ENCODE data around the gene KLK8. TPM values are rescaled to one million over a fixed set of nuclear protein-coding genes. Genes with fewer than 3 reads are reported as not detected.

Gene KLK8
- not detected in 2 replicates for polyA plus RNA-seq (2012; rRNA removed)
- not detected in 2 replicates for polyA plus RNA-seq (2012; cell fraction: cytosol; rRNA removed)
- not detected in 2 replicates for polyA plus RNA-seq (2012; cell fraction: nucleus; rRNA removed)

- WGBS (ENCODE audit: low lambda C conversion rate), result 10% methylated on average over 7 of the region's 7 CpGs
- Histone ChIP-seq H3K36me3 (replicated peaks in 1 of 2; ENCODE audit: control insufficient read depth in 1 of 2, insufficient read depth in 2 of 2, low read length in 1 of 2) (no peaks in the 10 kb centered on the region), H2AFZ (ENCODE audit: low read depth) (no peak within 1 kb of the TSS), H3K79me2 (ENCODE audit: insufficient read depth) (no peaks in the 10 kb centered on the region), H3K4me3 (ENCODE audit: low read depth in 2 of 2, low read length in 1 of 2) (no peak within 1 kb of the TSS), H3K9me3 (no peaks in the 10 kb centered on the region), H3K4me2 (no peak within 1 kb of the TSS), H3K9me2 (no peaks in the 10 kb centered on the region), H3K27ac (ENCODE audit: low read depth in 2 of 2, low read length in 1 of 2) (no peak within 1 kb of the TSS), H3K9ac (no peak within 1 kb of the TSS), H4K20me1 (ENCODE audit: insufficient read depth) (no peaks in the 10 kb centered on the region), H3K4me1 (ENCODE audit: control insufficient read depth in 1 of 2, insufficient read depth in 2 of 2, low read depth in 1 of 2, low read length in 1 of 2) (no peaks in the 10 kb centered on the region), H3F3A (replicated peaks; ENCODE audit: insufficient read depth) (no peaks in the 10 kb centered on the region), H3K27me3 (ENCODE audit: insufficient read depth) (peaks cover 20% of the 10 kb centered on the region; the same call in 1 of the 2 replicates)
- DNase-seq, result no peak
- POLR2A ChIA-PET, result no interaction called here
- CTCF ChIA-PET, result interaction anchor here (0.8 kb wide), 1 partner anchor 15 kb away, joined by 3 read pairs; no protein-coding TSS in a partner anchor
- TF ChIP-seq PBX3 (IDR thresholded peaks at IDR 0.05), result no peak
- no peak for TF ChIP-seq USF1 (IDR thresholded peaks at IDR 0.05; ENCODE audit: borderline replicate concordance, low read depth)
- no peak for TF ChIP-seq GATA2 (CRISPR knock-in tag; IDR thresholded peaks at IDR 0.05)
- TF ChIP-seq SIN3A (IDR thresholded peaks at IDR 0.05; ENCODE audit: borderline replicate concordance, low read depth, low read length), result no peak
- no peak for TF ChIP-seq CTCF (IDR thresholded peaks at IDR 0.05)
Measured at GRCh38 chr19:51001515-51001914, at the start of gene KLK8. Gene KLK8 (minus strand): TSS chr19:51001604. CDS start chr19:51001167, 437 bp downstream.

GRCh38 chr19:51047031-51047335, 45.6 kb upstream of the KLK8 start:
- Histone ChIP-seq H3K4me2 (no peak overlapping the region), H3K4me1 (ENCODE audit: control insufficient read depth in 1 of 2, insufficient read depth in 2 of 2, low read depth in 1 of 2, low read length in 1 of 2) (no peaks in the 10 kb centered on the region), H3K9me2 (no peaks in the 10 kb centered on the region), H3K9ac (no peak overlapping the region), H2AFZ (ENCODE audit: low read depth) (no peak overlapping the region), H3K9me3 (no peaks in the 10 kb centered on the region), H3K4me3 (ENCODE audit: low read depth in 2 of 2, low read length in 1 of 2) (no peak overlapping the region), H3K79me2 (ENCODE audit: insufficient read depth) (no peaks in the 10 kb centered on the region), H4K20me1 (ENCODE audit: insufficient read depth) (no peaks in the 10 kb centered on the region), H3K27me3 (ENCODE audit: insufficient read depth) (peaks cover 39% of the 10 kb centered on the region; the same call in 1 of the 2 replicates), H3K36me3 (replicated peaks in 1 of 2; ENCODE audit: control insufficient read depth in 1 of 2, insufficient read depth in 2 of 2, low read length in 1 of 2) (no peaks in the 10 kb centered on the region), H3F3A (replicated peaks; ENCODE audit: insufficient read depth) (no peaks in the 10 kb centered on the region), H3K27ac (ENCODE audit: low read depth in 2 of 2, low read length in 1 of 2) (no peak overlapping the region)
- ChIA-PET POLR2A (no interaction called here), CTCF (interaction anchor here (1.3 to 2.1 kb wide), 2 partner anchors 26 to 34 kb away, joined by 4 to 7 read pairs; no protein-coding TSS in a partner anchor)
- no peak for DNase-seq
- WGBS (ENCODE audit: low lambda C conversion rate), result 5% methylated on average over 4 of the region's 4 CpGs
- TF ChIP-seq RXRA (IDR thresholded peaks at IDR 0.05; ENCODE audit: borderline replicate concordance, low read depth), result no peak
- no peak for TF ChIP-seq EP300 (IDR thresholded peaks at IDR 0.05; ENCODE audit: borderline replicate concordance in 1 of 2, low read depth in 1 of 2, low read length in 1 of 2)
- TF ChIP-seq FOXJ3 (CRISPR knock-in tag; IDR thresholded peaks at IDR 0.05), result no peak
- no peak for TF ChIP-seq CTCF (IDR thresholded peaks at IDR 0.05)
- no peak for TF ChIP-seq CHD2 (IDR thresholded peaks at IDR 0.05; ENCODE audit: low read length, partially characterized antibody)
- no peak for TF ChIP-seq SMC3 (IDR thresholded peaks at IDR 0.05; ENCODE audit: low read depth, low read length)
- no peak for TF ChIP-seq RFX5 (IDR thresholded peaks at IDR 0.05; ENCODE audit: low read length)
- TF ChIP-seq MAX (IDR thresholded peaks at IDR 0.05; ENCODE audit: low read depth), result no peak
- TF ChIP-seq NFIC (IDR thresholded peaks at IDR 0.05; ENCODE audit: borderline replicate concordance), result no peak
- TF ChIP-seq PBX3 (IDR thresholded peaks at IDR 0.05), result no peak
- no peak for TF ChIP-seq TAF1 (IDR thresholded peaks at IDR 0.05; ENCODE audit: borderline replicate concordance, low read depth, low read length)
- no peak for TF ChIP-seq JUND (IDR thresholded peaks at IDR 0.05)
- TF ChIP-seq TEAD4 (IDR thresholded peaks at IDR 0.05; ENCODE audit: borderline replicate concordance, insufficient read depth), result no peak
- no peak for TF ChIP-seq FOSL2 (IDR thresholded peaks at IDR 0.05; ENCODE audit: borderline replicate concordance, low read depth)
- TF ChIP-seq IRF3 (IDR thresholded peaks at IDR 0.05; ENCODE audit: low read depth, low read length), result no peak
- no peak for TF ChIP-seq TCF12 (IDR thresholded peaks at IDR 0.05)
- TF ChIP-seq RAD21 (IDR thresholded peaks at IDR 0.05; ENCODE audit: low read length), result no peak

Data from SK-N-SH (cell line).